Suprapubic skin (tissue), 3 donors: ENCODE data around the gene TYMP.

ENCODE experiments used
- CTCF ChIP-seq, 2 donors: fragments of 200-600 bp in 1 of 2; fragments of 450-650 bp in 1 of 2; sonication (generic) in 1 of 2; IDR thresholded peaks; one replicate each; pipeline ENCODE4 v1.5.1; 2016 to 2019; ENCODE audit warnings: antibody characterized with exemption in 2 of 2, mild to moderate bottlenecking in 1 of 2, moderate library complexity in 1 of 2
- EP300 ChIP-seq: sonication (generic); formaldehyde crosslinking; IDR thresholded peaks from one replicate; pipeline ENCODE4 v1.6.1; 2017; ENCODE audit warnings: antibody characterized with exemption

GRCh38 chr22:50476868-50477267, 52.9 kb downstream of the TYMP start:
- no peak for TF ChIP-seq EP300
- no peak for TF ChIP-seq CTCF (IDR thresholded peaks at IDR 0.05)
